Common myeloid progenitor, CD34-positive (primary cell): ENCODE data around the gene RPS25. TPM values are rescaled to one million over a fixed set of nuclear protein-coding genes. Genes with fewer than 3 reads are reported as not detected.
"Not testable (repeated sequence)": the region's sequence is repeated elsewhere in the genome, so short reads cannot be mapped to it uniquely, and the experiment has no call there.

Experiments
- CTCF ChIA-PET: fragments of 350-600 bp; sonication (Branson Sonifier 250); formaldehyde crosslinking; loops from one replicate; lab custom pipeline; 2021; ENCODE audit warnings: antibody characterized with exemption; lab: Charles Lee
- POLR2A ChIA-PET: fragments of 350-600 bp; sonication (Branson Sonifier 250); formaldehyde crosslinking; loops from one replicate; lab custom pipeline; 2021; ENCODE audit warnings: antibody characterized with exemption; lab: Charles Lee
- DNase-seq, 3 donors: peaks; one replicate each; pipeline versions ENCODE4 v3.0.0 to v3.0.0-alpha.2; 2013
- H3K27ac ChIP-seq, 2 experiments: 1 replicate in 1 of 2; 2 replicates in 1 of 2; pipeline ENCODE4 v1.7.0; 2013; ENCODE audit warnings: inconsistent platforms in 2 of 2, low read length in 2 of 2, mild to moderate bottlenecking in 2 of 2, low read depth in 1 of 2, moderate library complexity in 1 of 2; ENCODE audit not compliant: severe bottlenecking in 2 of 2, insufficient read depth in 1 of 2, poor library complexity in 1 of 2
- H3K27me3 ChIP-seq, 5 experiments: replicated peaks in 2 of 5; 1 replicate in 3 of 5; 2 replicates in 2 of 5; pipeline versions ENCODE4 v1.6.1 to v1.7.0; 2013; ENCODE audit warnings: low read length in 4 of 5, mild to moderate bottlenecking in 2 of 5, moderate library complexity in 2 of 5, inconsistent platforms in 1 of 5; ENCODE audit not compliant: insufficient read depth in 5 of 5, control insufficient read depth in 4 of 5
- H3K36me3 ChIP-seq, 4 experiments: 1 replicate in 2 of 4; 2 replicates in 2 of 4; pipeline versions ENCODE4 v1.6.1 to v1.7.0; 2013; ENCODE audit warnings: low read length in 3 of 4, control low read depth in 1 of 4, mild to moderate bottlenecking in 1 of 4; ENCODE audit not compliant: control insufficient read depth in 4 of 4, insufficient read depth in 4 of 4
- H3K4me1 ChIP-seq, 4 experiments: 1 replicate in 3 of 4; 2 replicates in 1 of 4; pipeline versions ENCODE4 v1.6.1 to v1.7.1; 2013; ENCODE audit warnings: low read length in 3 of 4, mild to moderate bottlenecking in 3 of 4, control low read depth in 1 of 4, inconsistent platforms in 1 of 4, moderate library complexity in 1 of 4; ENCODE audit not compliant: control insufficient read depth in 4 of 4, insufficient read depth in 4 of 4; ENCODE audit errors: control extremely low read depth in 1 of 4
- H3K4me3 ChIP-seq, 7 experiments: 1 replicate in 4 of 7; 2 replicates in 3 of 7; pipeline versions ENCODE4 v1.5.1 to v1.7.0; 2013; ENCODE audit warnings: mild to moderate bottlenecking in 7 of 7, low read length in 6 of 7, moderate library complexity in 6 of 7, inconsistent platforms in 2 of 7, low read depth in 2 of 7, control low read depth in 1 of 7; ENCODE audit not compliant: insufficient read depth in 4 of 7, control insufficient read depth in 1 of 7; ENCODE audit errors: extremely low read depth in 1 of 7
- H3K9me3 ChIP-seq, 5 experiments: 1 replicate in 4 of 5; 2 replicates in 1 of 5; pipeline versions ENCODE4 v1.6.1 to v1.7.1; 2013; ENCODE audit warnings: low read length in 4 of 5, mild to moderate bottlenecking in 2 of 5, inconsistent platforms in 1 of 5, low read depth in 1 of 5, moderate library complexity in 1 of 5; ENCODE audit not compliant: control insufficient read depth in 4 of 5, insufficient read depth in 2 of 5; ENCODE audit errors: control extremely low read depth in 1 of 5
- WGBS: methylation state at CpG from one replicate; pipeline ENCODE4 v1.1.5; 2013; ENCODE audit not compliant: insufficient coverage; 5-methylcytosine and 5-hydroxymethylcytosine counted together
- polyA plus RNA-seq: library from polyadenylated mRNA; unstranded; fragments of 120-200 nt; gene quantifications from one replicate; pipeline ENCODE4 v1.2.1, GENCODE V29; 2013

RPS25 gene
- 2,413 TPM for polyA plus RNA-seq

- Histone ChIP-seq H3K36me3 (peaks cover 3 to 54% (median 38%) of the 10 kb centered on the region in 4 experiments), H3K27ac (peak within 1 kb of the TSS; percentile 87 to 96), H3K4me1 (peaks cover 17 to 32% (median 23%) of the 10 kb centered on the region in 4 experiments), H3K27me3 (no peaks in the 10 kb centered on the region), H3K4me3 (peak within 1 kb of the TSS; percentile 94 to 100 (median 96)), H3K9me3 (no peaks in the 10 kb centered on the region)
- ChIA-PET POLR2A (interaction anchor here (0.6 to 1.8 kb wide), 4 partner anchors 38 to 88 kb away, joined by 3 to 13 read pairs (median 4); partner anchors contain the start of gene HYOU1), CTCF (interaction anchor here (0.6 to 3.1 kb wide), 6 partner anchors 10 to 905 kb away, joined by 3 to 13 read pairs (median 4); partner anchors contain the start of gene SLC37A4)
- DNase-seq: peak; percentile 98 to 99 (median 99)
- WGBS: 0% methylated on average over 48 of the region's 63 CpGs
These were observed at the start of gene RPS25, which contains the start of gene TRAPPC4 for GRCh38 chr11:119018074-119018938. RPS25 (minus strand) TSS chr11:119018343; CDS start chr11:119018284, 59 bp downstream. TRAPPC4 (plus strand) TSS chr11:119018766; CDS start chr11:119018796, 30 bp downstream.

GRCh38 chr11:119067371-119068222 is 49.5 kb upstream of the RPS25 start, which contains the start of gene VPS11:
VPS11 (plus strand) TSS chr11:119067818; CDS start chr11:119067824, 6 bp downstream.
- POLR2A ChIA-PET: interaction anchor here (0.7 to 2.5 kb wide), 8 partner anchors 10 to 217 kb away, joined by 3 to 36 read pairs (median 5); partner anchors contain the start of genes HMBS and HYOU1
- peaks cover 4 to 29% (median 20%) of the 10 kb centered on the region in 4 experiments for H3K36me3 ChIP-seq
- H3K9me3 ChIP-seq: no peaks in the 10 kb centered on the region
- DNase-seq: peak; percentile 97 to 99 (median 98)
- CTCF ChIA-PET: interaction anchor here (0.6 to 3.9 kb wide), 12 partner anchors 9 to 256 kb away, joined by 3 to 20 read pairs (median 6); partner anchors contain the start of genes DPAGT1, HMBS and HYOU1
- under 1% methylated on average over 47 of the region's 49 CpGs for WGBS
- H3K4me1 ChIP-seq: peaks cover 5 to 28% (median 17%) of the 10 kb centered on the region in 4 experiments
- H3K4me3 ChIP-seq: peak within 1 kb of the TSS; percentile 83 to 100 (median 99)
- peak within 1 kb of the TSS; percentile 81 to 95 for H3K27ac ChIP-seq
- no peaks in the 10 kb centered on the region for H3K27me3 ChIP-seq

GRCh38 chr11:119065369-119065768 is 47.2 kb upstream of the RPS25 start:
- POLR2A ChIA-PET: no interaction called here
- no peaks in the 10 kb centered on the region for H3K27me3 ChIP-seq
- H3K27ac ChIP-seq: no peak overlapping the region
- CTCF ChIA-PET: interaction anchor here (0.8 to 3.9 kb wide), 4 partner anchors 9 to 251 kb away, joined by 3 to 20 read pairs (median 4); partner anchors contain the start of gene HYOU1
- DNase-seq: peak; percentile 43 to 60 (median 55)
- H3K36me3 ChIP-seq: peaks cover 4 to 14% (median 7%) of the 10 kb centered on the region in 4 experiments
- H3K4me1 ChIP-seq: peaks cover 5 to 28% (median 17%) of the 10 kb centered on the region in 4 experiments
- H3K9me3 ChIP-seq: no peaks in the 10 kb centered on the region
- H3K4me3 ChIP-seq: no peak overlapping the region
- 89% methylated on average over 3 of the region's 4 CpGs for WGBS

GRCh38 chr11:119062779-119063178 is 44.6 kb upstream of the RPS25 start:
- Histone ChIP-seq H3K27me3 (no peaks in the 10 kb centered on the region), H3K4me1 (peaks cover 2 to 25% (median 18%) of the 10 kb centered on the region in 4 experiments), H3K9me3 (no peaks in the 10 kb centered on the region), H3K36me3 (peaks cover 0 to 3% (median 0%) of the 10 kb centered on the region in 4 experiments), H3K4me3 (no peak overlapping the region), H3K27ac (no peak overlapping the region)
- CTCF ChIA-PET: interaction anchor here (2.1 kb wide), 1 partner anchor 40 kb away, joined by 5 read pairs; no protein-coding TSS in a partner anchor
- 100% methylated on average over 2 of the region's 5 CpGs for WGBS
- POLR2A ChIA-PET: no interaction called here
- DNase-seq: no peak

GRCh38 chr11:119061256-119061655 is 43.1 kb upstream of the RPS25 start:
- no peak for DNase-seq
- no peak overlapping the region for H3K27ac ChIP-seq
- 100% methylated on average over 2 of the region's 3 CpGs for WGBS
- ChIA-PET POLR2A (no interaction called here), CTCF (interaction anchor here (1.0 to 1.1 kb wide), 2 partner anchors 34 to 35 kb away, joined by 3 read pairs; a partner anchor contains a TSS)
- no peaks in the 10 kb centered on the region for H3K9me3 ChIP-seq
- H3K4me1 ChIP-seq: peaks cover 2 to 21% (median 14%) of the 10 kb centered on the region in 4 experiments
- no peak overlapping the region for H3K4me3 ChIP-seq
- no peaks in the 10 kb centered on the region for H3K27me3 ChIP-seq
- H3K36me3 ChIP-seq: peaks cover 0 to 3% (median 0%) of the 10 kb centered on the region in 4 experiments

- not testable (repeated sequence) for H3K9me3 ChIP-seq, DNase-seq, H3K27me3 ChIP-seq, H3K4me3 ChIP-seq, H3K27ac ChIP-seq
- POLR2A ChIA-PET: interaction anchor here (4.9 kb wide), 1 partner anchor 8 kb away, joined by 36 read pairs; the partner anchor contains the start of gene VPS11
- WGBS: 100% methylated on average over 5 of the region's 35 CpGs
- Histone ChIP-seq H3K36me3 (peaks cover 3 to 16% (median 12%) of the 10 kb centered on the region in 4 experiments), H3K4me1 (peaks cover 4 to 22% (median 19%) of the 10 kb centered on the region in 4 experiments)
- CTCF ChIA-PET: interaction anchor here (1.3 kb wide), 1 partner anchor 38 kb away, joined by 3 read pairs; no protein-coding TSS in a partner anchor
These were observed 41.0 kb upstream of the RPS25 start for GRCh38 chr11:119059128-119059527.
